IMR-90 (cell line): ENCODE results near the gene CD6. TPM values are rescaled to one million over a fixed set of nuclear protein-coding genes. Genes with fewer than 3 reads are reported as not detected.

Experiments
- ATAC-seq: fragments of 200-7000 bp; cut with Tn5 transposase; 2 replicates; pipeline ENCODE4 v1.9.1; 2020; ENCODE audit warnings: low read depth, mild to moderate bottlenecking, moderate library complexity
- BruUV-seq: library from RNA; stranded (reverse); fragments of 400-500 nt; replicated peaks from 2 replicates; lab custom pipeline; 2021; lab: Mats Ljungman, UMichigan
- CTCF ChIA-PET: fragments of 300-600 bp; formaldehyde crosslinking; extraction: SDS; loops from one replicate; lab custom pipeline; 2021; ENCODE audit warnings: antibody characterized with exemption; lab: Yijun Ruan, JAX
- POLR2A ChIA-PET: fragments of 300-600 bp; sonication (Branson Sonifier 250); formaldehyde crosslinking; loops from one replicate; lab custom pipeline; 2022; ENCODE audit warnings: antibody characterized with exemption; ENCODE audit not compliant: unreplicated experiment; lab: Charles Lee
- DNase-seq: peaks from one replicate; pipeline ENCODE4 v3.0.0; 2013
- H2AFZ ChIP-seq: replicated peaks from 2 replicates; pipeline ENCODE3; 2013; ENCODE audit warnings: low read length, mild to moderate bottlenecking; ENCODE audit not compliant: poor library complexity
- H2AK5ac ChIP-seq: 2 replicates; pipeline ENCODE4 v1.6.1; 2013; ENCODE audit warnings: low read depth, low read length, inconsistent platforms
- H2AK9ac ChIP-seq: replicated peaks from 2 replicates; pipeline ENCODE3; 2013; ENCODE audit warnings: mild to moderate bottlenecking, low read depth, low read length, moderate library complexity; ENCODE audit not compliant: poor library complexity
- H2BK120ac ChIP-seq: 2 replicates; pipeline ENCODE4 v1.6.1; 2013; ENCODE audit warnings: low read depth, low read length, inconsistent platforms
- H2BK15ac ChIP-seq: 3 replicates; pipeline ENCODE4 v1.6.1; 2013; ENCODE audit warnings: low read depth, low read length, inconsistent platforms
- H2BK20ac ChIP-seq: 2 replicates; pipeline ENCODE4 v1.6.1; 2013; ENCODE audit warnings: low read depth, mild to moderate bottlenecking, inconsistent platforms, low read length, moderate library complexity
- H2BK5ac ChIP-seq: 2 replicates; pipeline ENCODE4 v1.6.1; 2013; ENCODE audit warnings: mild to moderate bottlenecking, low read depth, low read length, inconsistent platforms; ENCODE audit not compliant: poor library complexity, severe bottlenecking
- H3K14ac ChIP-seq: replicated peaks from 2 replicates; pipeline ENCODE4 v1.6.1; 2013; ENCODE audit warnings: low read depth, low read length, inconsistent platforms
- H3K18ac ChIP-seq: 2 replicates; pipeline ENCODE4 v1.6.1; 2013; ENCODE audit warnings: low read depth, low read length, control low read depth
- H3K23ac ChIP-seq: 2 replicates; pipeline ENCODE4 v1.6.1; 2013; ENCODE audit warnings: low read depth, low read length, inconsistent platforms
- H3K27ac ChIP-seq: 2 replicates; pipeline ENCODE4 v1.5.1; 2013; ENCODE audit warnings: mild to moderate bottlenecking, control low read depth, low read length; ENCODE audit not compliant: insufficient read depth
- H3K27me3 ChIP-seq: 2 replicates; pipeline ENCODE4 v1.6.1; 2013; ENCODE audit warnings: low read length; ENCODE audit not compliant: control insufficient read depth, insufficient read depth
- H3K36me3 ChIP-seq: 2 replicates; pipeline ENCODE4 v1.6.1; 2013; ENCODE audit warnings: low read length, mixed read lengths; ENCODE audit not compliant: control insufficient read depth, insufficient read depth
- H3K4ac ChIP-seq: 2 replicates; pipeline ENCODE4 v1.6.1; 2013; ENCODE audit warnings: low read depth, low read length, inconsistent platforms
- H3K4me1 ChIP-seq: 2 replicates; pipeline ENCODE4 v1.6.1; 2013; ENCODE audit warnings: low read length, mixed read lengths; ENCODE audit not compliant: control insufficient read depth, insufficient read depth
- H3K4me2 ChIP-seq: 2 replicates; pipeline ENCODE4 v1.6.1; 2013; ENCODE audit warnings: low read depth, mild to moderate bottlenecking, control low read depth, low read length, moderate library complexity
- H3K4me3 ChIP-seq: 2 replicates; pipeline ENCODE4 v1.5.1; 2013; ENCODE audit warnings: low read depth, mild to moderate bottlenecking, control low read depth, low read length, moderate library complexity; ENCODE audit not compliant: insufficient read depth
- H3K56ac ChIP-seq: 2 replicates; pipeline ENCODE4 v1.6.1; 2013; ENCODE audit warnings: low read length, inconsistent platforms; ENCODE audit not compliant: insufficient read depth; ENCODE audit errors: extremely low read depth
- H3K79me1 ChIP-seq, 2 experiments: 2 replicates each; pipeline ENCODE4 v1.6.1; 2013; ENCODE audit warnings: low read length in 2 of 2, inconsistent platforms in 1 of 2, low read depth in 1 of 2
- H3K9ac ChIP-seq: 2 replicates; pipeline ENCODE4 v1.6.1; 2013; ENCODE audit warnings: low read depth, low read length, control low read depth
- H3K9me1 ChIP-seq: 2 replicates; pipeline ENCODE4 v1.6.1; 2013; ENCODE audit warnings: low read length, inconsistent platforms; ENCODE audit not compliant: insufficient read depth
- H3K9me3 ChIP-seq: 2 replicates; pipeline ENCODE4 v1.6.1; 2013; ENCODE audit warnings: low read length; ENCODE audit not compliant: control insufficient read depth, insufficient read depth
- H4K20me1 ChIP-seq: 2 replicates; pipeline ENCODE4 v1.6.1; 2013; ENCODE audit warnings: low read length, inconsistent platforms; ENCODE audit not compliant: insufficient read depth
- H4K5ac ChIP-seq: 2 replicates; pipeline ENCODE4 v1.6.1; 2013; ENCODE audit warnings: mild to moderate bottlenecking, low read depth, low read length, control low read depth
- H4K8ac ChIP-seq, 2 experiments: 2 replicates each; pipeline ENCODE4 v1.6.1; 2013; ENCODE audit warnings: low read depth in 2 of 2, low read length in 2 of 2, control low read depth in 1 of 2, inconsistent platforms in 1 of 2
- H4K91ac ChIP-seq: 2 replicates; pipeline ENCODE4 v1.6.1; 2013; ENCODE audit warnings: low read depth, low read length, inconsistent platforms; ENCODE audit not compliant: insufficient read depth
- MAFK ChIP-seq: IDR thresholded peaks from 2 replicates; pipeline ENCODE4 v1.6.1; 2012; ENCODE audit warnings: low read depth, low read length, improper control_type of control experiment
- POLR2A ChIP-seq: IDR thresholded peaks from 2 replicates; pipeline ENCODE4 v1.6.1; 2012; ENCODE audit warnings: mild to moderate bottlenecking, low read depth, low read length
- RAD21 ChIP-seq: IDR thresholded peaks from 2 replicates; pipeline ENCODE4 v1.6.1; 2012; ENCODE audit warnings: low read length, improper control_type of control experiment
- SMC3 ChIP-seq: fragments of 150-350 bp; IDR thresholded peaks from 2 replicates; pipeline ENCODE4 v1.6.1; 2016; ENCODE audit warnings: low read depth, mild to moderate bottlenecking, antibody characterized with exemption, low read length, moderate library complexity
- WGBS, 2 experiments: methylation state at CpG; one replicate each; pipeline versions ENCODE4 v1.1.5 to v1.1.7; 2013; ENCODE audit warnings: missing lambda C conversion rate in 2 of 2; ENCODE audit not compliant: insufficient read length in 1 of 2; ENCODE audit errors: extremely low coverage in 2 of 2; 5-methylcytosine and 5-hydroxymethylcytosine counted together
- dilution Hi-C: fragments of 300-500 bp; cut with HindIII; formaldehyde crosslinking; loops from one replicate; pipeline ENCODE4 v1.14.3; 2018; ENCODE audit warnings: low sequenced_read_pairs; ENCODE audit not compliant: unreplicated experiment
- in situ Hi-C: fragments of 300-500 bp; cut with MboI; formaldehyde crosslinking; loops from 3 replicates; pipeline ENCODE4 v1.14.3; 2019; ENCODE audit warnings: low sequenced_read_pairs, inconsistent platforms, mixed read lengths
- intact Hi-C: fragments of 100-400 bp; cut with micrococcal nuclease; formaldehyde crosslinking; loops from 2 replicates; pipeline ENCODE4 v1.10.0; 2022
- polyA plus RNA-seq, 3 experiments: library from polyadenylated mRNA; depleted of rRNA; stranded (reverse); fragments of >200 nt; gene quantifications; 2 replicates each; pipeline ENCODE4 v1.2.3, GENCODE V29; 2012; ENCODE audit warnings: low replicate concordance in 1 of 3
- total RNA-seq: library from RNA; depleted of rRNA; stranded (reverse); fragments of >200 nt; gene quantifications from 2 replicates; pipeline ENCODE4 v1.2.3, GENCODE V29; 2012

Gene CD6
- total and polyA plus RNA-seq, 2 of the 4 experiments (the other 2 are of a cell fraction): not detected

DNA sequence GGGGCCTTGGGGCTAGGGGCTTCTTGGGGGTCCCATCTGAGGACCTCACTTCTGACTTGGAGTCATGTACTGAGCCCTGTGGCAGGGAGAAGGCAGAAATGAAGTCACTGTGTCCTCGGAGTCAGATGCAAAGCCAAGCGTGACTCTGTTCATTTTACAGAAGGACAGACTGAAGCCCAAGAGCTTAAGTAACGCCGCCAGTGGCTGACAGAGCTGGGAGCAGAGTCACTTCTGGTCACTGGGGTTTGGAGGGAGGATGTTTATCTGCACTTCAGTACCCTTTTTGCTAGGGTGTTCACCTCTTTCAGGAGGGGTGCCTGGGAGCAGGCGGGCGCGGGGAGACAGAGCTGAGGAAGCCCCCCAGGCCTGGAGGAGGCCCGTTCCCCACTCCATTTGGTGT, 10.7 kb downstream of the CD6 start:
- DNase-seq: no peak
- no peak overlapping the region for H3K27ac ChIP-seq
- in situ Hi-C loops (no loop called here), dilution Hi-C loops (no loop called here), intact Hi-C loops (no loop called here)
- no peak overlapping the region for H3K9ac ChIP-seq
- no peak overlapping the region for H2BK15ac ChIP-seq
- no peak overlapping the region for H3K23ac ChIP-seq
- BruUV-seq: no TSS peak
- no peaks in the 10 kb centered on the region for H4K20me1 ChIP-seq
- H2AK5ac ChIP-seq: no peak overlapping the region
- H3K4ac ChIP-seq: no peak overlapping the region
- no peak overlapping the region for H2AK9ac ChIP-seq
- CTCF ChIA-PET: no interaction called here
- no peak overlapping the region for H2BK120ac ChIP-seq
- no peak overlapping the region for H3K18ac ChIP-seq
- peaks cover 25% of the 10 kb centered on the region for H3K27me3 ChIP-seq
- no peak overlapping the region for H4K8ac ChIP-seq
- H3K4me3 ChIP-seq: no peak overlapping the region
- H3K4me2 ChIP-seq: no peak overlapping the region
- no peak overlapping the region for H2AFZ ChIP-seq
- no peak overlapping the region for H2BK20ac ChIP-seq
- POLR2A ChIA-PET: interaction anchor here (0.7 kb wide), 1 partner anchor 66 kb away, joined by 3 read pairs; no protein-coding TSS in a partner anchor
- 79% methylated on average over 4 of the region's 8 CpGs; no CpG with 5 or more reads in 1 of the 2 experiments for WGBS, 2 experiments
- H3K36me3 ChIP-seq: no peaks in the 10 kb centered on the region
- no peaks in the 10 kb centered on the region for H3K9me3 ChIP-seq
- no peaks in the 10 kb centered on the region for H3K79me1 ChIP-seq
- H4K5ac ChIP-seq: no peak overlapping the region
- no peak overlapping the region for H2BK5ac ChIP-seq
- no peaks in the 10 kb centered on the region for H3K9me1 ChIP-seq
- H3K56ac ChIP-seq: no peak overlapping the region
- TF ChIP-seq RAD21: no peak
- no peak for TF ChIP-seq POLR2A
- TF ChIP-seq SMC3: no peak
- TF ChIP-seq MAFK: no peak
- H4K91ac ChIP-seq: no peak overlapping the region
- no peak overlapping the region for H3K14ac ChIP-seq
- ATAC-seq: no peak
- H3K4me1 ChIP-seq: peaks cover 3% of the 10 kb centered on the region
